H1 (cell line): ENCODE results near the gene ADAMTS9. TPM values are rescaled to one million over a fixed set of nuclear protein-coding genes. Genes with fewer than 3 reads are reported as not detected.

Experiments
- CTCF ChIA-PET: fragments of 300-600 bp; sonication (Branson Sonifier 250); formaldehyde crosslinking; loops from one replicate; lab custom pipeline; 2021; ENCODE audit not compliant: partially characterized antibody; lab: Charles Lee
- POLR2A ChIA-PET: fragments of 300-600 bp; sonication (Branson Sonifier 250); formaldehyde crosslinking; loops from one replicate; lab custom pipeline; 2021; ENCODE audit warnings: inconsistent platforms; ENCODE audit not compliant: partially characterized antibody; lab: Charles Lee
- DNase-seq, 2 experiments: peaks; one replicate each; pipeline versions ENCODE4 v3.0.0 to v3.0.0-alpha.2; 2010 to 2022; ENCODE audit warnings: low spot score in 2 of 2, low read depth in 1 of 2, mixed read lengths in 1 of 2
- FAIRE-seq: peaks from 2 replicates; lab custom pipeline; 2011; peaks lifted over from hg19 to GRCh38; lab: Jason Lieb, UNC
- H2AFZ ChIP-seq: 2 replicates; pipeline ENCODE4 v1.8.1; 2012; ENCODE audit warnings: low read length, inconsistent platforms
- H2AK5ac ChIP-seq: 2 replicates; pipeline ENCODE4 v1.6.1; 2013; ENCODE audit warnings: low read depth, low read length
- H2BK120ac ChIP-seq: replicated peaks from 2 replicates; pipeline ENCODE3; 2013; ENCODE audit warnings: low read depth, low read length, inconsistent platforms
- H2BK12ac ChIP-seq: 2 replicates; pipeline ENCODE4 v1.6.1; 2013; ENCODE audit warnings: low read depth, low read length
- H2BK15ac ChIP-seq: 2 replicates; pipeline ENCODE4 v1.6.1; 2013; ENCODE audit warnings: low read length
- H2BK20ac ChIP-seq: 2 replicates; pipeline ENCODE4 v1.6.1; 2013; ENCODE audit warnings: low read length
- H2BK5ac ChIP-seq: 2 replicates; pipeline ENCODE4 v1.6.1; 2013; ENCODE audit warnings: low read depth, low read length
- H3K14ac ChIP-seq: 2 replicates; pipeline ENCODE4 v1.6.1; 2013; ENCODE audit warnings: inconsistent platforms; ENCODE audit not compliant: insufficient read length
- H3K18ac ChIP-seq: 2 replicates; pipeline ENCODE4 v1.6.1; 2013; ENCODE audit warnings: low read length; ENCODE audit errors: extremely low read depth
- H3K23ac ChIP-seq: 2 replicates; pipeline ENCODE4 v1.6.1; 2013; ENCODE audit warnings: inconsistent platforms; ENCODE audit not compliant: insufficient read length
- H3K23me2 ChIP-seq: 2 replicates; pipeline ENCODE4 v1.6.1; 2013; ENCODE audit warnings: low read depth, low read length
- H3K27ac ChIP-seq: 2 replicates; pipeline ENCODE4 v1.6.1; 2011; ENCODE audit warnings: low read depth, low read length, inconsistent platforms
- H3K27me3 ChIP-seq, 4 experiments: replicated peaks in 1 of 4; 1 replicate in 1 of 4; 2 replicates in 3 of 4; pipeline versions ENCODE4 v1.6.1 to v1.8.1; 2011 to 2013; ENCODE audit warnings: low read length in 3 of 4, mild to moderate bottlenecking in 3 of 4, inconsistent platforms in 2 of 4, mixed read lengths in 2 of 4, moderate library complexity in 1 of 4; ENCODE audit not compliant: control insufficient read depth in 3 of 4, insufficient read depth in 3 of 4; ENCODE audit errors: extremely low read depth in 1 of 4
- H3K36me3 ChIP-seq, 4 experiments: 2 replicates each; pipeline versions ENCODE4 v1.6.1 to v1.8.1; 2011 to 2013; ENCODE audit warnings: mild to moderate bottlenecking in 4 of 4, low read length in 3 of 4, moderate library complexity in 2 of 4, control low read depth in 1 of 4, inconsistent platforms in 1 of 4; ENCODE audit not compliant: insufficient read depth in 4 of 4, control insufficient read depth in 2 of 4
- H3K4ac ChIP-seq: replicated peaks from 2 replicates; pipeline ENCODE3; 2013; ENCODE audit warnings: low read length, low read depth, mixed read lengths, inconsistent platforms; ENCODE audit not compliant: insufficient read length
- H3K4me1 ChIP-seq, 4 experiments: replicated peaks in 1 of 4; 1 replicate in 1 of 4; 2 replicates in 3 of 4; pipeline versions ENCODE4 v1.6.1 to v1.8.1; 2011 to 2013; ENCODE audit warnings: low read length in 3 of 4, inconsistent platforms in 2 of 4, mixed read lengths in 1 of 4; ENCODE audit not compliant: insufficient read depth in 4 of 4, control insufficient read depth in 3 of 4
- H3K4me2 ChIP-seq, 2 experiments: 2 replicates each; pipeline versions ENCODE4 v1.6.1 to v1.8.1; 2011 to 2013; ENCODE audit warnings: low read depth in 2 of 2, low read length in 2 of 2, control low read depth in 1 of 2, inconsistent platforms in 1 of 2, mild to moderate bottlenecking in 1 of 2; ENCODE audit not compliant: insufficient read depth in 1 of 2
- H3K4me3 ChIP-seq, 4 experiments: fragments of 200-600, 300-600 bp in 1 of 4; sonication (generic), shearing (Covaris generic), sonication (Bioruptor Twin) in 1 of 4; 2 replicates each; pipeline versions ENCODE4 v1.5.1 to v1.8.1; 2011 to 2016; ENCODE audit warnings: low read length in 4 of 4, low read depth in 3 of 4, control low read depth in 2 of 4, inconsistent platforms in 2 of 4, mild to moderate bottlenecking in 2 of 4, mixed read lengths in 1 of 4, moderate library complexity in 1 of 4; ENCODE audit not compliant: insufficient read depth in 2 of 4; ENCODE audit errors: extremely low read depth in 1 of 4
- H3K56ac ChIP-seq: replicated peaks from 2 replicates; pipeline ENCODE3; 2013; ENCODE audit warnings: low read depth, mild to moderate bottlenecking, mixed read lengths, low read length, inconsistent platforms; ENCODE audit not compliant: insufficient read length
- H3K79me1 ChIP-seq: 2 replicates; pipeline ENCODE4 v1.6.1; 2013; ENCODE audit warnings: low read depth, low read length, control low read depth
- H3K79me2 ChIP-seq, 2 experiments: 2 replicates each; pipeline versions ENCODE4 v1.6.1 to v1.8.1; 2012 to 2013; ENCODE audit warnings: low read length in 2 of 2, mild to moderate bottlenecking in 2 of 2, inconsistent platforms in 1 of 2; ENCODE audit not compliant: insufficient read depth in 2 of 2, control insufficient read depth in 1 of 2
- H3K9ac ChIP-seq, 4 experiments: replicated peaks in 1 of 4; 1 replicate in 1 of 4; 2 replicates in 3 of 4; pipeline versions ENCODE4 v1.6.1 to v1.8.1; 2011 to 2013; ENCODE audit warnings: low read depth in 3 of 4, low read length in 3 of 4, control low read depth in 2 of 4, mild to moderate bottlenecking in 2 of 4, moderate library complexity in 2 of 4, inconsistent platforms in 1 of 4; ENCODE audit errors: extremely low read depth in 1 of 4
- H3K9me3 ChIP-seq, 2 experiments: 2 replicates each; pipeline versions ENCODE4 v1.6.1 to v1.8.1; 2012 to 2013; ENCODE audit warnings: mild to moderate bottlenecking in 2 of 2, moderate library complexity in 2 of 2, control low read depth in 1 of 2, inconsistent platforms in 1 of 2, low read depth in 1 of 2, low read length in 1 of 2, mixed read lengths in 1 of 2; ENCODE audit not compliant: insufficient read depth in 2 of 2
- H4K20me1 ChIP-seq, 2 experiments: replicated peaks in 1 of 2; 2 replicates each; pipeline versions ENCODE3 to v1.8.1; 2011 to 2013; ENCODE audit warnings: inconsistent platforms in 2 of 2, low read length in 2 of 2, mild to moderate bottlenecking in 1 of 2; ENCODE audit not compliant: insufficient read depth in 2 of 2, control insufficient read depth in 1 of 2
- H4K5ac ChIP-seq: 2 replicates; pipeline ENCODE4 v1.6.1; 2013; ENCODE audit warnings: low read length, low read depth, mixed read lengths, inconsistent platforms; ENCODE audit not compliant: insufficient read length
- H4K8ac ChIP-seq: 2 replicates; pipeline ENCODE4 v1.8.0; 2013; ENCODE audit warnings: mild to moderate bottlenecking, moderate library complexity, low read length, inconsistent platforms; ENCODE audit not compliant: insufficient read depth; ENCODE audit errors: extremely low read depth
- H4K91ac ChIP-seq: replicated peaks from 2 replicates; pipeline ENCODE3; 2013; ENCODE audit warnings: low read length, mixed read lengths, inconsistent platforms; ENCODE audit not compliant: insufficient read length
- ATF2 ChIP-seq: IDR thresholded peaks from 2 replicates; pipeline ENCODE4 v1.6.1; 2012; ENCODE audit warnings: low read length, inconsistent platforms
- KDM1A ChIP-seq: fragments of 200-600, 300-600 bp; sonication (generic); IDR thresholded peaks from 2 replicates; pipeline ENCODE4 v1.7.1; 2016; ENCODE audit warnings: mild to moderate bottlenecking, low read length, borderline replicate concordance
- KDM5A ChIP-seq: fragments of 200-600 bp; IDR thresholded peaks from 2 replicates; pipeline ENCODE4 v1.7.1; 2012; ENCODE audit warnings: mild to moderate bottlenecking, low read length, inconsistent platforms, mixed read lengths
- RBBP5 ChIP-seq: IDR thresholded peaks from 2 replicates; pipeline ENCODE4 v1.7.1; 2012; ENCODE audit warnings: low read depth, mild to moderate bottlenecking, inconsistent platforms, low read length, moderate library complexity, borderline replicate concordance
- RNF2 ChIP-seq: fragments of 200-900, 300-1000 bp; sonication (generic); IDR thresholded peaks from 2 replicates; pipeline ENCODE4 v1.7.1; 2016; ENCODE audit warnings: borderline replicate concordance, low read depth, mild to moderate bottlenecking, antibody characterized with exemption, low read length; ENCODE audit not compliant: poor library complexity, severe bottlenecking; ENCODE audit errors: missing control alignments
- SRF ChIP-seq: IDR thresholded peaks from 2 replicates; pipeline ENCODE4 v1.6.1; 2011; ENCODE audit warnings: mild to moderate bottlenecking, low read depth, low read length, moderate library complexity
- SUZ12 ChIP-seq: fragments of 200-600 bp; sonication (generic); IDR thresholded peaks from 2 replicates; pipeline ENCODE4 v1.6.1; 2012; ENCODE audit warnings: mild to moderate bottlenecking, inconsistent platforms, low read length, moderate library complexity, mixed read lengths
- YY1 ChIP-seq: IDR thresholded peaks from 2 replicates; pipeline ENCODE4 v1.6.1; 2011; ENCODE audit warnings: low read depth, mild to moderate bottlenecking, low read length
- WGBS, 2 experiments: shearing (Covaris generic) in 1 of 2; methylation state at CpG; one replicate each; pipeline versions ENCODE4 v1.1.6 to v1.1.7; 2013 to 2015; ENCODE audit warnings: low lambda C conversion rate in 2 of 2, mixed read lengths in 2 of 2, inconsistent platforms in 1 of 2, low coverage in 1 of 2, missing lambda C conversion rate in 1 of 2; ENCODE audit not compliant: insufficient replicate concordance in 2 of 2, insufficient coverage in 1 of 2, insufficient read length in 1 of 2; ENCODE audit errors: extremely low coverage in 1 of 2, missing lambda C conversion rate in 1 of 2; 5-methylcytosine and 5-hydroxymethylcytosine counted together
- polyA plus RNA-seq, 7 experiments: library from polyadenylated mRNA; depleted of rRNA in 3 of 7; stranded (reverse) in 5 of 7; unstranded in 2 of 7; fragments of >200 nt in 5 of 7; fragments of 200-250 nt in 2 of 7; gene quantifications; 1 replicate in 5 of 7; 2 replicates in 1 of 7; 4 replicates in 1 of 7; pipeline versions ENCODE4 v1.2.1 to v1.2.3, GENCODE V29; 2011 to 2013; ENCODE audit warnings: missing spikeins in 2 of 7, mixed read lengths in 2 of 7
- total RNA-seq: library from RNA; stranded (reverse); fragmentation: NEBNext Ultra II Directional; extraction: Animal tissue kit (Norgen Biotek cat#: 25700); gene quantifications from 2 replicates; pipeline ENCODE4 v1.2.1, GENCODE V29; 2021
- TF ChIP-seq, protein P1 (sequence below): IDR thresholded peaks from 2 replicates; pipeline ENCODE4 v1.6.1; 2011; ENCODE audit warnings: low read depth, mild to moderate bottlenecking, low read length; ENCODE audit not compliant: insufficient read depth

The ADAMTS9 gene
- total and polyA plus RNA-seq, 2 of the 8 experiments (the other 6 are each of a cell fraction or from before 2014, with no cell fraction given), result 0.20 to 0.41 TPM

GRCh38 chr3:64659617-64659978 lies 28.2 kb downstream of the ADAMTS9 start:
- H4K5ac ChIP-seq, result no peak overlapping the region
- no peaks in the 10 kb centered on the region for H3K27me3 ChIP-seq
- ChIA-PET CTCF (interaction anchor here (1.0 kb wide), 1 partner anchor 9 kb away, joined by 3 read pairs; no protein-coding TSS in a partner anchor), POLR2A (no interaction called here)
- no peak overlapping the region for H2BK20ac ChIP-seq
- no peak overlapping the region for H3K18ac ChIP-seq
- no peak overlapping the region for H3K27ac ChIP-seq
- no peak overlapping the region for H2BK12ac ChIP-seq
- H3K9me3 ChIP-seq, result peaks cover 0 to 4% of the 10 kb centered on the region in 2 experiments; a peak in 1 of 4 replicates
- 0 out of 7 replicates have a peak, but pooled peaks cover 0 to 1% (median 0%) of the 10 kb centered on the region in 4 experiments for H3K4me1 ChIP-seq
- H3K9ac ChIP-seq, result no peak overlapping the region
- H2AK5ac ChIP-seq, result no peak overlapping the region
- no peak overlapping the region for H3K23ac ChIP-seq
- H3K4ac ChIP-seq, result no peak overlapping the region
- no peak overlapping the region for H2BK15ac ChIP-seq
- no peaks in the 10 kb centered on the region for H3K23me2 ChIP-seq
- no peaks in the 10 kb centered on the region for H4K20me1 ChIP-seq
- H3K79me1 ChIP-seq, result no peaks in the 10 kb centered on the region
- DNase-seq (no peak), FAIRE-seq (no peak)
- no peak overlapping the region for H2BK120ac ChIP-seq
- no peak overlapping the region for H3K56ac ChIP-seq
- H3K14ac ChIP-seq, result no peak overlapping the region
- H3K79me2 ChIP-seq, result no peaks in the 10 kb centered on the region
- H3K4me3 ChIP-seq, result no peak overlapping the region
- H4K8ac ChIP-seq, result no peak overlapping the region
- WGBS, 2 experiments, result 92% methylated on average over 2 of the region's 2 CpGs; no CpG with 5 or more reads in 1 of the 2 experiments
- no peak overlapping the region for H2AFZ ChIP-seq
- no peak overlapping the region for H4K91ac ChIP-seq
- H3K36me3 ChIP-seq, result no peaks in the 10 kb centered on the region
- H3K4me2 ChIP-seq, result no peak overlapping the region
- H2BK5ac ChIP-seq, result no peak overlapping the region
- TF ChIP-seq SRF (no peak), SUZ12 (no peak), RBBP5 (no peak), RNF2 (no peak), YY1 (no peak), KDM5A (no peak), KDM1A (no peak), ATF2 (no peak)
- TF ChIP-seq, protein P1, sequence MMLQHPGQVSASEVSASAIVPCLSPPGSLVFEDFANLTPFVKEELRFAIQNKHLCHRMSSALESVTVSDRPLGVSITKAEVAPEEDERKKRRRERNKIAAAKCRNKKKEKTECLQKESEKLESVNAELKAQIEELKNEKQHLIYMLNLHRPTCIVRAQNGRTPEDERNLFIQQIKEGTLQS, result no peak
